Epithelial cell of prostate (primary cell): ENCODE results near the gene TFEB.

Source experiments
- DNase-seq: peaks from one replicate; pipeline ENCODE4 v3.0.0-alpha.2; 2011; ENCODE audit warnings: low read depth, low spot score
- H3K27ac ChIP-seq: fragments of 450-650 bp; 2 replicates; pipeline ENCODE4 v1.5.1; 2017; ENCODE audit warnings: mild to moderate bottlenecking

The TFEB gene

DNA sequence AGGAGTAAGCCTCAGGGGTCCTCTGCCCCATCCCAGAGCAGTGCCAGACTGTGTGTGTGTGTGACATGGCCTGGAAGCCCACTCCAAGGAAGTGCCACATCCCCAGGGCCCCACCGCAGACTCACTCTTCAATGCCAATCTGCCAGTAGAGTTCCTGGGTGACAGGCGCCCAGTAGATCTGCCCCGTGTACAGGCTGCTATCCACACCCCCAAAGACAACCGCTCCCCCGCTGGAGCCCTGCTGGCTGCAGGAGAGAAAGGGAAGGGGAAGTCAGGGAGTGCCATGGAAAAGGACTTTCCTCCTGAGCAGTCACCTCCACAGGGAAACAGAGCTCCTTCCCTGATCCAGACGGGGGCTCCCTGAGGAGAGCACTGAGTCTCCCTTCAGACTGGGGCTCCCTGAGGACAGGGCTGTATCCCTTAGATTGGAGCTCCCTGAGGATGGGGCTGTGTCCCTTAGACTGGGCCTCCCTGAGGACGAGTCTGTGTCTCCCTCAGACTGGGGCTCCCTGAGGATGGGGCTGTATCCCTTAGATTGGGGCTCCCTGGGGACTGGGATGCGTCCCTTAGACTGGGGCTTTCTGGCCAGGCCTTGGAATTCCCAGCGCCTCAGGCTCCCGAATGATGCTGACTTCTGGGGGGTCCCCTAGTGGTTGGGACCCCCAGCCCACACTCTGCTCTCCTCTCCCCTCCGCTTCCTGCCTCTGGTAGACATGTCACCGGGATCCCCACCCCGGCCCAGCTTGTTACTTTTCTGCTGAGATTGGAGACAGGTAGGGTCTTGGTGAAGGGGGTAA, 5.2 kb upstream of the TFEB start:
- DNase-seq = no peak
- H3K27ac ChIP-seq = no peak overlapping the region

DNA sequence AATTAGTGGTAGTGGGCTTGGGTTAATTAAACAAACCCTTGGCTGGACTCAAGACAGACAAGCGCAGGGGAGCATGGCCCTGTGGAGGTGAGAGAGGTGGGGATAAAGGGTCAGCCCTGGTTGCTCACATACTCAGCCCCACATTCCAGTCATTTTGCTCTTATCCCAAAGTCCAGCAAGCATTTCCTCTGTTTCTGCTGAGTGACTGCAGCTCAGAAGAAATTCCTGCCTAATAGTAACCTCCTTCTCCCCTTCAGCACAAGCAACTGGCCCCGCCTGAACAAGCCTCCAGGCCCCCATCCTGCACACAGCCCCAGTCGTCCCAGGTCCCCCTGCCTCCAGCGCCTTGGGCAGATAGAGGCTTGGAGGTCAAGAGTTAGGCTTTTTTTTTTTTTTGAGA, 3.6 kb upstream of the TFEB start:
- DNase-seq = no peak
- no peak overlapping the region for H3K27ac ChIP-seq

DNA sequence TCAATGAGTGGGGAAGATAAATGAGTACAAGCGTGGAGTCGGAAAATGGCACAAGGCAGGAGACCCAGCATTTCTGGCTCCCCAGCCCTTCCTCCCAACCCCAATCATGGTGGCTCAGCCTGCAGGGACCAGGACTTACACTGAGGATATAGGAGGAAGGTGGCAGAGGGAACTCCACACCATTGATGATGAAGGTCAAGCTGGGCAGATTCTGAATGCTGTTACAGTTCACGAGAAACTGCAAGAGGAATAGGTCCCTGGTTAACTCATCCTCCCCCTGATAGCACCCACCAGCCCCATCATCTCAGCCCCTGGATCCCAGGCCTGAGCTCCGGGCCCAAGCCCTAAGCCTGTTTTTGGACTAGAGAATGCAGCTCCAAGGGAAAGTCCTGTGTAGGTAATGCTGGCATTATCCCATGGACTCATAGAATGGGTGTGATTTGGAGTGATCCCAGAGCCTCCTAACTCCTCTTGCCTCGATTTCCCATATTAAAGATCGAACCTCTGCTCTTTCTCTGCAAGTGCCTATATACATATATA, 2.3 kb upstream of the TFEB start:
- DNase-seq = no peak

DNA sequence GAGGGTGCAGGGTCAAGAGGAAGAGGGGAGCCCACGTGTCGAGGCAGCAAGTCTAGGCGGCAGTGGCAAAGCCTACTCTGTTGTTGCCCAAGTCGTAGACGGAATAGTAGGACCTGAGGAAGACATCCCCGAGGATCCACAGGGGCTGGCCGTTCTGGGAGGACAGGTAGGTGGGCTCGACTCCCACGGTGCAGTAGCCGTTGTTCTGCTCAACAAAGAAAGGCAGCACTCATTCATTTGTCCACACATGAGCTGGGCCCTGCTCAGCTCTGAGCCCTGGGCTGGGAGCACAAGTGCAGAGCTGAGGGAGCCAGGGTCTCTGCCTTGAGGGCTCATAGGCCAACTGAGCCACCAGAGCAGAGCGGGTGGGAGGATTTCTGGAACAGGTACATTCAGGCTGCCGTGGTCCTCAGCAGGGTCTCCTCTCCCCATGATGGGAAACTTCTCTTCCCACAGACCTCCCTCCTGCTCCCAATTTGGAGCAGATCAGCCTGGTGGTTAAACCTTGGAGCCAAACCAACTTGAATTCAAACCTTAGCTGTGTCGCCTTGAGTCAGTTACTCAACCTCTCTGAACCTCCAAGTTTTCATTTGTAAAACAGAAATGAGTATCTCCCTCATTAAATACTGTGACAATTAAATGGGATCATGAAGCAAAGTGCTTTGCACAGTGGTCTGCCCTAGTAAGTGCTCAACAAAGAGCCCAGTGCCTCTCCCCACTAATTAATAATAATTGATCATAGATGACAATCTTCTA, 1.6 kb upstream of the TFEB start:
- no peak for DNase-seq
- no peak overlapping the region for H3K27ac ChIP-seq

More for the DNA sequence above, 2.3 kb upstream of the TFEB start:
- no peak overlapping the region for H3K27ac ChIP-seq

DNA sequence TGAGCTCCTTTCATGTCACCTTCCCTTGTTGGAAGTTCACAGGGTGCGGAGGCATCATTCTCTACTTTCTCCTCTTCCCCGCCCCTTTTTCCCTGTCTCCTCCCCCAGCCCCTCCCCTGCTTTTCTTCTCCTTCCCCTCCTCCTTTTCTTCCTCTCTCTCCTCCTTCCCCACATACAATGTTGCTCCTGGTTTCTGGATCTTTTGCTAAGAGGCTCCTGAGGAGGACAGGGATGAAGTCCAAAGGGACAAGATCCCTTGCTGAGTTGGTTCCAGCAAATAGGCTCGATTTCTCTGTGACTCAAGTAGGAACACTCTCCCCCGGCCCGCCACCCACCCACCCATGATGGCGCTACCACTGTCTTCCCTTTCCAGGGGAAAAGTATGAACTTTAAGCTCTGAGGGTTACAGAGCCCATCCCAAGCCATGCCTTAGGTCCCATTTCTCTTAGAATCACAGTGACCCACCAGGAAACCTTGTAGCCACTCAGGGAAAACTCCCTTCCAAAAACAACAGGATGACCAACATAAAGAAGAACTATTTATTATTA, 852 bp upstream of the TFEB start:
- no peak overlapping the region for H3K27ac ChIP-seq
- no peak for DNase-seq

DNA sequence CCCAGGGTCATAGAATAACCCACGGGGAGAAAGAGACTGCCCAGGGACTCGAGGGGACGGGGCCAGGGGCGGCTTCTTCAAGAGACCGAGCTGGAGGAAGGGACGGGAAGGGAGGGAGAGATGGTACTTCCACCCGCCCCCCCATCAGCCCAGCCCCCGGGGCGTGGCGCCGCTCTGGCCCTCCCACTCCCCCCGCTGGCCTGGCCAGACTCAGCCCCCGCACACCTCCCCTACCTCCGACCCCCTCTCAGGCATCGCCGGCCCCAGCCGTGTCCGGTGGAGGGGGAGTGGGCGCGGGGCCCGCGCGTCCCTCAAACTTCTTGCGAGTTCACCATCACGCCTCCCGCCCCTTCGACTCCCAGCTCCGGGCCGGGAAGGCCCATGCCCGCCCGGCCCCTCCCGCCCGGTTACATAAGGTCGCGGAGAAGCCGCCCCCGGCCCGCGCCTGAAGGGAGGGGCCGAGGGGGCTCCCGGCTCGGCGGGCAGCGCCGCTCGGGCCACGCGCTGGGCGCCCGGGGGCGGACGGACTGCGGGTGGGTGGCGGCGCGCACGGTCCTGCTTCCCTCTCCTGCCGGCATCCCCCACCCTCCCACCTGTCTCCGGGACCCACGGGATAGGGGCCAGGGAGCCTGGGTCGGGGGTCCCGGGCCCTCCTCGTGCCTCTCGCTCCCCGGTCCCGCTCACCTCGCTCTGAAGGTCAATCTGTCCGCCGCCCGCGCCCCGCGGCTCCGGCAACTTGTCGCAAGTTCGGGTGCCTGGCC, 562 bp downstream of the TFEB start:
- DNase-seq = no peak
- peak overlapping the region; percentile 79 for H3K27ac ChIP-seq

DNA sequence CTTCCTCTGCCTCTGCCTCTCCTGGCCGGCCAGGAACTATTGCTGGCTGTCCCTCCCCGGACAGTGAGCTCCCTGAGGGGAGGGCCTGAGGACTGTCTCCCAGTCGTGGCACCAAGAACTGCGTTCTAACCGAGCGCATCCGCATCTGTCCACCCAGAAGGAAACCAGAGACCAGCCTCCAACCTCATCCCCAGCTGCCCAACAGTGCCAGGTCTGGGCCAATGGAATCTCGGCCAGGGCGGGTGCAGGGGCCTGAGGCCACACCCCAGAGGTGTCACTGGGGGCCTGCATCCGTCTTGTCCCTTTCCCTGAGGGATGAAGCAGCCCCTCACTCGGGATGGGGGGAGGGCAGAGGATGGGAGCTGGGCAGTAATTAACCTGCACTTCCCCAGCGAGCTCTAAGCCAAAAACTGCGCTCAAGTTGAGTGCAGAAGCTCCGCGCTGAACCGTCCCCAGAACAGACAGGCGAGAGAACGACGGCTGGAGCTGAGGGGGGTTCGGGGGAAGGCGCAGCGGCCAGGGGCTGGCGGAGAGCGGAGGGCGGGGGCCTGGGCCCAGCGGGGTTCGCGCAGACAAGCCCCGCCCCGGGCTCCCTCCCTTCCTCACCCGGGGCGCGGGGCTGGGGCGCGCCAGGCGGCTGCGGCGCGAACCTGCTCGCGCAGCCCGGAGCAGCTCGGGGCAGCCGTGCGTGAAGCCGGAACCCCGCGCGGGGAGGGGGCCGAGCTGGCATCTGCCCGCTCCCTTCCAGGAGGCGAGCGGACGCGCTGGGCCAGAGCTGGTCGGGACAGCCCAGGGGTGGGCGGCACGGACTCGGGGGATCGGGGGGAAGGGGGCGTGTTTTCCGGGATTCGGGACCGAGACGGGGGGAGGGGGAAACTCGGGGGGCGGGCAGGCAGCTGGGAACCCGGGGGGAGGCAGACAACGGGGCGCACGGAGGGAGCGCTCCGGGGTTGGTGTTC, 1.4 kb downstream of the TFEB start:
- H3K27ac ChIP-seq = peak overlapping the region; percentile 79
- DNase-seq = no peak

DNA sequence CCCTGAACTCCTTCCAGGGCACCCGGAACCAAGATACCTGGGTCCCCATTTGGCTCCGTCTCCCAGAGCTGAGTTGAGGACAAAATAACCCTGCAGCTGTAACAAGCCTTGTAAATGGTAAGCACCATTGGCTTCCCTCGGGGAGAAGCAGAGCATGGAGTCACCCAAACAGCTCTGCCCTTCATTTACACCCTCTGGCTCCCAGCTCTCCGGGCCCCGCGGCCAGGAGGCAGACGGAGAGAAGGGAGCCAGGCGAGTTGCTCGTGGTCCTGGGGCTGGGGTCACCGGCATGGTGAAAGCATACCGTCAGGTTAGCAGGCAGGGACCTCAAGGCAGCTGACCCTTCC, 2.1 kb downstream of the TFEB start:
- H3K27ac ChIP-seq = peak overlapping the region; percentile 79
- DNase-seq = no peak

DNA sequence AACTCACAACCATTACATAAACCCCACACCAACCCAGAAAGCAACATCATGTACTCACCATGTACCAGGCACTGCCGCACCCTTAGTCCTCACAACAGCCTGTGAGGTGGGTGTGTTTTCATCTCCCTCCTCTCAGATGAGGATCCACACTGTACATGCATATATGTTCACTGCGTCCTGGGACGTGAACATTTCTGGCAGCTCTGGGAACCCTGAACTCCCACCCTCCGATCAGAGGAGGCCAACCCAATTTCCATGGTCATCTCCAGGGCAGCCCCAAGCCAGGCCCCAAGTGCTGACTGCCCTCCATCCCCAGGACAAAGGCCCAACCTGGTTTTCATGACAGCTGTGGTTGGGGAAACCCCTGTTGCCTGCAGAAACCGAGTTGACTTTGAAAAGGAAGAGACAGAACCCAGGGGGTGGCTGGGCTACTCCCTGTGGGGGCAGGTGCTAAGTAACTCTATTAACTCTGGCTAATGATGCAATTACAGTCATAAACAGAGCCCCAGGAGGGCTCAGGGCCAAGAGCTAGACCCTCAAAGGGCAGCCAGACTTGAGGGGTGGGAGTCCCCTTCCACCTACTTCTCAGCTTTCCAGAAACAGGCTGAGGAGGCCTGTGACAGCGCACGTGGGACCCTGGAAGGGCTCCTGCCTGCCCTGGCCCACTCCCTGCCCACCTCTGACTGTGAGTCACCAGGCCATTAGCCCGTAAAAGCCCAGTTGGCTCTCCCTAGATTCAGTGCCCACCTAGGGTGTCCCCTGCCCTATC, 2.6 kb downstream of the TFEB start:
- peak overlapping the region; percentile 79 for H3K27ac ChIP-seq
- no peak for DNase-seq

DNA sequence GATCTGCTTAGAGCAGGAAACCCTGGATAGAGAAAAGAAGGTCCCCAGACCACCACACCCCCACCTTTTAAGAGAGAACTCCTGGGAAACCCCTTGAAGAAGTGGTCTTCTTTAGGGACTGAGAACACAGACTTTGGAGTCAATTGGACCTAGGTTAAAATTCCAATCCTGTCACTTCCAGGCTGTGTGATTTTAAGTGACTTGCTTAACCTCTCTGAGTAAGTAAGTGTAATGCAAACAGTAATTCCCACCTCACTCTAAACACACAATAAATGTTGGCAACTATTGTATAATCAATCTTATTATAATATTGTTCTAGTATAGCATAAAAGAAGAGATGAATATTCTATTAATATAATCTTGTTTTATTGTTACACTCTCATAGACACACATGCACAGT, 3.3 kb downstream of the TFEB start:
- peak overlapping the region; percentile 79 for H3K27ac ChIP-seq
- no peak for DNase-seq

DNA sequence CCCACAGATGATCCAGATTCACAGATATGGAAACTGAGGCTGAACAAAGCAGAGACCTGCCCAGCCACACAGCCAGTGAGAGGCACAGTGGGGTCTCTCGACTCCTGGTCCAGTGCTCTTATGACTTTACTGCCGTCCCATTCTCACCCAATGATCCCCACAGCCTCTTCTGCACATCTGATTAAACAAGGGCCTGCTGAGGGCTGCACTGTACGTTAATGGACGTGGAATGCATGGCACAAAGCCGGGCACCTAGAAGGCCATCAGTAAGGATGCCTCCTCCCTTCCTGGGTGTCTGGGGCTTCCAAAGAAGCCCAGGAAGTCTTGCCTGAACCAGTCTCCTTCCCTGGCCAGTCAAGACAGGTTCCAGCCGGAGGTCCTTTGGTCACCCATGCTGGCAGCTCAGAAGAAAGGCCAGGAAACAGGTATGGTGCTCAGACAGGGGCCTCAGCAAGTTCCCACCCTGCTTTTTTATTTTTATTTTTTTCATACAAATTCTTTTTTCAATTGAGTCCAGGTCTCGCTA, 3.8 kb downstream of the TFEB start:
- DNase-seq = no peak
- H3K27ac ChIP-seq = peak overlapping the region; percentile 79

DNA sequence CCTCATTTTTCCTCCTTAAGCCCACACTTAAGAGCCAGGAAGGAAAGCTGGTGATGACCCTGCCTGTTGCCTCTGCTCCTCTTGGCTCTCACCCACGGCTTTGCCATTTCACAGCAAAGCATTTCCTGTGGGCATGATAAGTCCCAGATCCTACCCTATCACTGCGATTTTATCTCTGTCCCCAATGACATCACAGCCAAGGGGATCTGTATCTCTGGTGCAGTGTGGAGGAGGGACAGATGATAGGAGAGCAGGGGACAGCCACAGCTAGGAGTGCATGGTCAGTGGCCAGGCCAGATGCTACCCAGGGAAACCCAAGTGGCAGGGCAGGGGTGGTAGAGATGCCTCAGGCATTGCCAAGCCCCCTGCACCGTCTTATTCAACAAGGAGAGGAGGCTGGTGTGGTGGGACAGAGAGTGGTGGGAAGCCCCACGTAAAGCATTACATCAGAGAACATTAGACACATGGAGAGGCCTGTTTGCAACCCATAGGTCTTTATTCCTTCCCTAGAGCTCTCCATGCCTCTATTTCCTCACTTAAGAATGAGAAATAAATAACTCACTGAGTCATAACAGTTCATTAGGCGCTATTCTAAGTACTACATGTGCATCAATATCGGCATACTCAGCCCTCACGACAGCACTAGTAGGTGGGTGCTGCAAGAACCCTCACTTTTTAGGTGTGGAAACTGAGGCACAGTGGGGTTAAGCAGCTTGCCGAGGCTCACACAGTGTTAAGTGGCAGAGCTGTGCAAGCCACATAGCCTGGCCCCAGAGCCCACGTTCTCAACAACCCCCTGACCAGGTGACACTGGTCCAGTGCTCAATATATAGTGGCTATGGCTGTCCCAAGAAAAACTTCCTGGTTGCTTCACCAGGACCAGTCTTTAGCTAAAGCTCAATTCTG, 4.6 kb downstream of the TFEB start:
- no peak for DNase-seq
- peak overlapping the region; percentile 79 for H3K27ac ChIP-seq

DNA sequence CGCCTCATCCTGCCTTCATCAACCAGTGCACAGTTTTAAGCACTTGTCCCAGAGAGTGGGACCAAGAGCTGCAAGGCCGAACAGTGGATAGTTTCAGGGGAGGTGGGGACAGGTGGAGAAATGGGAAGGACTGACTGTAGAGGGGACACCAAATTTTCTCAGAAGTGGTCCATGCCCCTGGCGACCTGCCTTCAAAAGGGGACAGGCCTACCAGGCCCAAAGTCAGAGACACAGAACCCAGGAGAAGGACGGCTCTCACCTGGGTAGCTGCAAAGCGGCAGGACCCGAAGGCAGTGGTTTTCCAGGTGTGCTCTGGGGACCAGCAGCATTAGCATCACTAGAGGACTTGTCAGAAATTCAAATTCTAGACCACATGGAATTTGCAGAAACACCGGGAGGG, 5.8 kb downstream of the TFEB start:
- no peak overlapping the region for H3K27ac ChIP-seq
- no peak for DNase-seq

DNA sequence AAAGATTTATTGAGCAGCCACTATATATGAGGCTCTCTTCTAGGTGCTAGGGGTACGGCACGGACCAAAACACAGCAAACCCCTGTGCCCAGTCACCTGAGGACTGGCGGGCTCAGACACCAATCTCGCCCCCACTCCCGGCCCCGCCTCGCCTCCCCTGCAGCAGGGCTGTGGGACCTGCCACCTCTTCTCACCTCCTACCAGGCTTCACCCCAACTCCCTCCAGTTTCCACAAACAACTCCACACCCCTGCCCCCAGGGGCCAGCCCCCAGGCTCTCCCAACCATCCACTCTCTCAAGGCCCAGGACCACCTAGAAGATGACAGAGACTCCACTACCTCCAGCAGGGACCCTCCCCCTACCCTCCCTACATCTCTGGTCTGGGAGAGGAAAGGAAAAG, 6.5 kb downstream of the TFEB start:
- DNase-seq = no peak
- no peak overlapping the region for H3K27ac ChIP-seq

DNA sequence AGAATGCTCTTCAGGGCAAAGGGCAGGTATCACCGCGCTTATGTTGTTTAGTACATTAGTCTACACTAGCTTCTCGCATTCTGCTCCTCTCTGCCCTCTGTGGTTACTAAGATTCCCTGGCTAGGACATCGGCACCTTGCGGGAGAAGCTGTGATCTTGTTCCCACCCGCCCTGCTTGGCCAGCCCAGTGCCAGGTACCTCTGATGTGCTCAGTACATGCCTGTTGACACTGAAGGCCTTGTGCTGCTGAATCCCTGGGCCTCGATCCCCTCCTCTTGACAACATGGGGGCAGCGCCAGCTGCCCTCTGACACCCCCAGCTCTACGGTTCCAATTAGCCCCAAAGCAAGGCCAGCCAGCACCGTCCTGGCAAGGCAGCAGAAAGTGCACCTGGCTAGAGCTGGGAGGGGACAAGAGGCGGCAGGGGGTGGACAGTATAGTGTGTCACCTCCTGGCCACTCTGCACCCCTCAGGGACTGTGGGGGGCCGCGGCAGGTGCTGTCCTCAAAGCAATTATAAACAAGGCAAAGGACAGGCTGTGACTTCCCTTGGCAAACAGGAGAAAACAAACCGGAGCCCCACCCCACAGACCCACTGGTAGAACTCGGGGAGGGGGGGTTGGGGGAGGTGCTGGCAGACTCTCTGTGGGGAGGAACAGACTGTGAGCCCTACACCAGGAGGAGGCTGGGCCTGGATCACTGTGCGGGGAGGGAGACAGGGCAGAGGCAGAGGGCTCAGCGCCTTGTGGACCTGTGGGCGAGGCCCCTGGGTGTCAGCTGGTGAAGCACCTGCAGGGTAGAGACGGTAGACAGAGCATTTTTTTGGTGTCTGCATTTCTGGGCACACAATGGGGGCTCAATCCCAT, 7.1 kb downstream of the TFEB start:
- no peak overlapping the region for H3K27ac ChIP-seq
- DNase-seq = no peak

DNA sequence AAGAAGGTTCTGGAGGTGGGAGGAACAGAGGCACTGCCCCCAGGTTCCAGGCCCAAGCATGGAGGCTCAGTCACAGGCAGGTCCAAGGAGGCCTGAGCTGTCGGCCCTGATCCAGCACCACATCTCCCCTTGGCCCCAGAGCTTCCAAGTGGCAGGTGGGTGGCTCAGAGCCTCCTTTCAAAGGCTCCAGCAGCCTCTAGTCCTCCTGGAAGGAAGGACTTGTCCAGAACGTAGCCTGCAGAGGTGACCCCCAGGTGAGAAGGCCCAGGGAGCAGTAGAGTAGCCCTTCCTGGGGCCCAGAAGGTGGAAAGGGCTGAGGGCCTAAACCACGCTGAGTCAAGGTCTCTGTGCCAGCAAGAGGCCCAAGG, 7.7 kb downstream of the TFEB start:
- DNase-seq = no peak
- H3K27ac ChIP-seq = no peak overlapping the region

DNA sequence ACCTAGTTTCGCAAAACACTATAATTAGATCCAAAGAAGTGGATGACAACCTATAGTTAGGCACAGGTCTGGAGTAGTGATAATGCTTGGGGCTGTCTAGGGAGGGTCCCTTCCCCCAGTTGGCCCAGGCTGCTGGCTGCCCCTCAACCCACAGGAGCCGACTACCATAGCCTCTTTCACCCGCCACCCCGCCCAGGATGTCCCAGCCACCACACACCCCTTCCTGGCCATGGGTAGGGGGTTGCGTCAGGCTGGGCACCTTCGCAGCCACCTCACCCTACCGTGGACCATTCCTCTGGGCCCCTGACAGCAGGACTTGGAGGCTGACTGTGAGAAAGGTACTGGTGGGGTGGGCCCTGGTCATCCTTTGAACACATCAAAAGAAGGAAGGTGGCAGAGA, 8.5 kb downstream of the TFEB start:
- no peak for DNase-seq
- H3K27ac ChIP-seq = no peak overlapping the region
